GM12875 (cell line): ENCODE results near the gene NALF2.

Experiments used
- H3K4me3 ChIP-seq: one replicate; pipeline ENCODE4 v1.5.1; 2011; ENCODE audit warnings: low read depth, low read length, control low read depth
- CTCF ChIP-seq: IDR thresholded peaks from 2 replicates; pipeline ENCODE4 v1.5.1; 2011; ENCODE audit warnings: low read depth, mild to moderate bottlenecking, control low read depth, inconsistent platforms, low read length, moderate library complexity, borderline replicate concordance; ENCODE audit not compliant: insufficient read depth

The NALF2 gene

DNA sequence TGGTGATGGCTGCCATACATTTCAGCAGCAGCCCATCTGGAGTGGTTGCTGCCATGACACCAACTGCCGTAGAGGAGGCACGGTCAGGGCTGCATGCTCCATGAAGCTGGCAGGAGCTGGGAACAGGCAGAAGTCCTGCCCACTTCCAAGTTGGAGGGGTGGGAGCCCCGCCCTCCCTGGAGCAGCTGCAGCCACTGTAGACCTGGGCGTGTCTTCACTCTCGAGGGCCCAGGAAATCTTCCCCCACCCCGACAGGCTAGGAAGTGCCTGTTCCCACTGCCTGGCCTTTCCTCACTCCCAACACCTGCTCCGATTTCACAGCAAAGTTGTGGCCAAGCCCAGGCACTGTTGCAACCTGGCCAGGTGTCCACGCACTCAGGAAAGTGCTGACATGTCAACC is 42.3 kb downstream of the NALF2 start:
- no peak for TF ChIP-seq CTCF
- H3K4me3 ChIP-seq: no peak overlapping the region

DNA sequence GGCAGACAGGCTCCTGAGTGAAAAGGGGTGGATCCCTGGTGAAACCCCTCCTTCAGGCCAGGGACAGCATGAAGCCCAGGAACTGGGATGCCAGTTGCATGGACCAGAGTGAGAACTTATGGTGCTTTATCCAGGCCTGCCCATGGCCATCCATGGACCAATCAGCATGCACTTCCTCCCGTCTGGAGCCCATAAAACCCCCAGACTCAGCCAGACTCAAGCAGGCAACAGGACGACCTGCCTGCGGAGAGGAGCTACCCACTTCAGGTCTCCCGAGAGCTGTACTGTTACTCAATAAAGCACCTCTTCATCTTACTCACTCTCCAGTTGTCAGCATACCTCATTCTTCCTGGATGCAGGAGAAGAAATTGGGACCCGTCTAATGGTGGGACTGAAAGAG is 42.9 kb downstream of the NALF2 start:
- H3K4me3 ChIP-seq: no peak overlapping the region
- no peak for TF ChIP-seq CTCF

GRCh38 chrX:69551421-69552009 is 47.4 kb downstream of the NALF2 start:
- no peak for TF ChIP-seq CTCF

DNA sequence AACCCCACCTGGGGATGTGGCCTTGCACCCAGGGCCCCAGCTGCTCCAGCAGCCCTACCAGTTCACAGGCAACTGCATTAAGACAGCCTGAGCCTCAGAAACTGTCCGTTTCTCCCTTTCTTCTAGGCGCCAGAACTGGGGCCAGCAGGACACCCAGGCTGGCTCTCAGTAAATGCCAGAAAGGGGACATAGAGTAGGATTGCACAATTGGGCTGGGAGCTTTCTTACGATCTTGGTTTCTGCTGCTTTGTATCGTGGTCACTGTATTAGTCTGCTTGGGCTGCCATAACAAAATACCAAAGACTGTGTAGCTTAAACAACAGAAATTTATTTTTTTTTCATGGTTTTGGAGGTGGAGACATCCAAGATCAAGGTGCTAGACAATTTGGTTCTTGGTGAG is 48.4 kb downstream of the NALF2 start:
- H3K4me3 ChIP-seq: no peak overlapping the region
- no peak for TF ChIP-seq CTCF

More at GRCh38 chrX:69551421-69552009, 47.4 kb downstream of the NALF2 start:
- H3K4me3 ChIP-seq: no peak overlapping the region
